Measurements from ENCODE around the gene KRTAP5-3.

DNA sequence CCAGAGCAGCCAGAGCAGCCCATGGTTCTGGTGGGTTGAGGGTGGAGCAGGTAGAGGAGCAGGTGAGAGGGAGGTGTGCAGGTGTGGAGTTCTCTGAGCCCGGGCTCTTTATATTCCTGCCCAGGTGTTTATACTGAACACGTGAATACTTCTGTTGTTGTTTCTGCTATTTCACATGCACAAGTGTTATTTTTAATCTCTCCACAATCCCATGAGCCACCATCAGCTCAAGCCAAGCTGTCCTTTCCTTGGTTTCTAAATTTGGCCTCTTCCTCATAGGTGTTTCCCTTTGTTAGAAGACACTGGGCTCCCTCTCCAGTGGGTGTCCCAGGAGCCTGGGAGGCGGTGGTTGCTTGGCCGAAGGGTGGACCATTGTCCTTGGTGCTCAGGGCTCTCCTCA lies at the start of gene KRTAP5-3:
- TF ChIP-seq ZNF133 (CRISPR knock-in tag; IDR thresholded peaks at IDR 0.05) (no peak), TOE1 (IDR thresholded peaks at IDR 0.05; ENCODE audit: borderline replicate concordance) (no peak), TOE1 (CRISPR knock-in tag; IDR thresholded peaks at IDR 0.05; ENCODE audit: borderline replicate concordance, low read depth) (no peak), NCOA6 (IDR thresholded peaks at IDR 0.05) (no peak), EZH2 (IDR thresholded peaks at IDR 0.05; ENCODE audit: borderline replicate concordance, low read depth, low read length) (no peak), HIVEP1 (CRISPR knock-in tag; IDR thresholded peaks at IDR 0.05) (no peak), SP1 (CRISPR knock-in tag; IDR thresholded peaks at IDR 0.05) (no peak), SIN3A (IDR thresholded peaks at IDR 0.05; ENCODE audit: borderline replicate concordance in 2 of 2, control insufficient read depth in 1 of 2, low read depth in 2 of 2, low read length in 2 of 2) (no peak), ESRRA (IDR thresholded peaks at IDR 0.05; ENCODE audit: borderline replicate concordance, low read depth) (no peak), TGIF2 (CRISPR knock-in tag; IDR thresholded peaks at IDR 0.05) (no peak), SREBF1 (IDR thresholded peaks at IDR 0.05; ENCODE audit: borderline replicate concordance, low read depth, low read length) (no peak), CHCHD3 (CRISPR knock-in tag; IDR thresholded peaks at IDR 0.05) (no peak)
- TF ChIP-seq, protein P1, sequence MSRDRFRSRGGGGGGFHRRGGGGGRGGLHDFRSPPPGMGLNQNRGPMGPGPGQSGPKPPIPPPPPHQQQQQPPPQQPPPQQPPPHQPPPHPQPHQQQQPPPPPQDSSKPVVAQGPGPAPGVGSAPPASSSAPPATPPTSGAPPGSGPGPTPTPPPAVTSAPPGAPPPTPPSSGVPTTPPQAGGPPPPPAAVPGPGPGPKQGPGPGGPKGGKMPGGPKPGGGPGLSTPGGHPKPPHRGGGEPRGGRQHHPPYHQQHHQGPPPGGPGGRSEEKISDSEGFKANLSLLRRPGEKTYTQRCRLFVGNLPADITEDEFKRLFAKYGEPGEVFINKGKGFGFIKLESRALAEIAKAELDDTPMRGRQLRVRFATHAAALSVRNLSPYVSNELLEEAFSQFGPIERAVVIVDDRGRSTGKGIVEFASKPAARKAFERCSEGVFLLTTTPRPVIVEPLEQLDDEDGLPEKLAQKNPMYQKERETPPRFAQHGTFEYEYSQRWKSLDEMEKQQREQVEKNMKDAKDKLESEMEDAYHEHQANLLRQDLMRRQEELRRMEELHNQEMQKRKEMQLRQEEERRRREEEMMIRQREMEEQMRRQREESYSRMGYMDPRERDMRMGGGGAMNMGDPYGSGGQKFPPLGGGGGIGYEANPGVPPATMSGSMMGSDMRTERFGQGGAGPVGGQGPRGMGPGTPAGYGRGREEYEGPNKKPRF (IDR thresholded peaks at IDR 0.05; ENCODE audit: low read depth, low read length) = no peak
- TF ChIP-seq, protein P2, sequence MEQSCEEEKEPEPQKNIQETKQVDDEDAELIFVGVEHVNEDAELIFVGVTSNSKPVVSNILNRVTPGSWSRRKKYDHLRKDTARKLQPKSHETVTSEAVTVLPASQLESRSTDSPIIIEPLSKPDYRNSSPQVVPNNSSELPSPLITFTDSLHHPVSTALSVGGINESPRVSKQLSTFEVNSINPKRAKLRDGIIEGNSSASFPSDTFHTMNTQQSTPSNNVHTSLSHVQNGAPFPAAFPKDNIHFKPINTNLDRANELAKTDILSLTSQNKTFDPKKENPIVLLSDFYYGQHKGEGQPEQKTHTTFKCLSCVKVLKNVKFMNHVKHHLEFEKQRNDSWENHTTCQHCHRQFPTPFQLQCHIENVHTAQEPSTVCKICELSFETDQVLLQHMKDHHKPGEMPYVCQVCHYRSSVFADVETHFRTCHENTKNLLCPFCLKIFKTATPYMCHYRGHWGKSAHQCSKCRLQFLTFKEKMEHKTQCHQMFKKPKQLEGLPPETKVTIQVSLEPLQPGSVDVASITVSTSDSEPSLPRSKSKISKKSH (CRISPR knock-in tag; IDR thresholded peaks at IDR 0.05) = no peak
- TF ChIP-seq, protein P3, sequence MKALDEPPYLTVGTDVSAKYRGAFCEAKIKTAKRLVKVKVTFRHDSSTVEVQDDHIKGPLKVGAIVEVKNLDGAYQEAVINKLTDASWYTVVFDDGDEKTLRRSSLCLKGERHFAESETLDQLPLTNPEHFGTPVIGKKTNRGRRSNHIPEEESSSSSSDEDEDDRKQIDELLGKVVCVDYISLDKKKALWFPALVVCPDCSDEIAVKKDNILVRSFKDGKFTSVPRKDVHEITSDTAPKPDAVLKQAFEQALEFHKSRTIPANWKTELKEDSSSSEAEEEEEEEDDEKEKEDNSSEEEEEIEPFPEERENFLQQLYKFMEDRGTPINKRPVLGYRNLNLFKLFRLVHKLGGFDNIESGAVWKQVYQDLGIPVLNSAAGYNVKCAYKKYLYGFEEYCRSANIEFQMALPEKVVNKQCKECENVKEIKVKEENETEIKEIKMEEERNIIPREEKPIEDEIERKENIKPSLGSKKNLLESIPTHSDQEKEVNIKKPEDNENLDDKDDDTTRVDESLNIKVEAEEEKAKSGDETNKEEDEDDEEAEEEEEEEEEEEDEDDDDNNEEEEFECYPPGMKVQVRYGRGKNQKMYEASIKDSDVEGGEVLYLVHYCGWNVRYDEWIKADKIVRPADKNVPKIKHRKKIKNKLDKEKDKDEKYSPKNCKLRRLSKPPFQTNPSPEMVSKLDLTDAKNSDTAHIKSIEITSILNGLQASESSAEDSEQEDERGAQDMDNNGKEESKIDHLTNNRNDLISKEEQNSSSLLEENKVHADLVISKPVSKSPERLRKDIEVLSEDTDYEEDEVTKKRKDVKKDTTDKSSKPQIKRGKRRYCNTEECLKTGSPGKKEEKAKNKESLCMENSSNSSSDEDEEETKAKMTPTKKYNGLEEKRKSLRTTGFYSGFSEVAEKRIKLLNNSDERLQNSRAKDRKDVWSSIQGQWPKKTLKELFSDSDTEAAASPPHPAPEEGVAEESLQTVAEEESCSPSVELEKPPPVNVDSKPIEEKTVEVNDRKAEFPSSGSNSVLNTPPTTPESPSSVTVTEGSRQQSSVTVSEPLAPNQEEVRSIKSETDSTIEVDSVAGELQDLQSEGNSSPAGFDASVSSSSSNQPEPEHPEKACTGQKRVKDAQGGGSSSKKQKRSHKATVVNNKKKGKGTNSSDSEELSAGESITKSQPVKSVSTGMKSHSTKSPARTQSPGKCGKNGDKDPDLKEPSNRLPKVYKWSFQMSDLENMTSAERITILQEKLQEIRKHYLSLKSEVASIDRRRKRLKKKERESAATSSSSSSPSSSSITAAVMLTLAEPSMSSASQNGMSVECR (CRISPR knock-in tag; IDR thresholded peaks at IDR 0.05) = no peak

All from K562 (cell line).